Measurements from ENCODE around the gene TEX36. TPM values are rescaled to one million over a fixed set of nuclear protein-coding genes. Genes with fewer than 3 reads are reported as not detected.

TEX36 gene
- polyA plus RNA-seq, 1 donor from 2014 or later = not detected

GRCh38 chr10:125609859-125610258 lies 73.1 kb downstream of the TEX36 start:
- no peak overlapping the region for H3K27ac ChIP-seq (ENCODE audit: low read length)

GRCh38 chr10:125608474-125608873 lies 74.5 kb downstream of the TEX36 start:
- Histone ChIP-seq H3K9ac (ENCODE audit: low read length) (no peak overlapping the region), H4K20me1 (ENCODE audit: insufficient read depth) (no peaks in the 10 kb centered on the region), H3K9me2 (ENCODE audit: insufficient read depth, low read length) (no peaks in the 10 kb centered on the region), H3K4me2 (ENCODE audit: low read length) (no peak overlapping the region), H3K36me3 (ENCODE audit: insufficient read depth, low read length) (no peaks in the 10 kb centered on the region), H3K9me3 (ENCODE audit: low read length) (no peaks in the 10 kb centered on the region), H3K4me3 (ENCODE audit: low read length) (no peak overlapping the region), H2AFZ (ENCODE audit: low read depth, low read length) (no peak overlapping the region), H3K79me2 (replicated peaks; ENCODE audit: insufficient read depth, low read length) (no peaks in the 10 kb centered on the region), H3K27me3 (ENCODE audit: insufficient read depth, low read depth, low read length) (no peaks in the 10 kb centered on the region), H3F3A (ENCODE audit: insufficient read depth, low read length, poor library complexity, severe bottlenecking) (no peaks in the 10 kb centered on the region), H3K27ac (ENCODE audit: low read length) (no peak overlapping the region)
- TF ChIP-seq CTCF (IDR thresholded peaks at IDR 0.05; ENCODE audit: poor library complexity, severe bottlenecking) (no peak), RAD21 (conservative IDR thresholded peaks at IDR 0.05) (no peak), REST (IDR thresholded peaks at IDR 0.05; ENCODE audit: borderline replicate concordance) (no peak), SMC3 (conservative IDR thresholded peaks at IDR 0.05; ENCODE audit: poor library complexity) (no peak), MXI1 (conservative IDR thresholded peaks at IDR 0.05; ENCODE audit: poor library complexity, severe bottlenecking) (no peak), EP300 (conservative IDR thresholded peaks at IDR 0.05; ENCODE audit: poor library complexity, severe bottlenecking) (no peak)

More at GRCh38 chr10:125609859-125610258, 73.1 kb downstream of the TEX36 start:
- Histone ChIP-seq H4K20me1 (ENCODE audit: insufficient read depth) (no peaks in the 10 kb centered on the region), H3K9me3 (ENCODE audit: low read length) (no peaks in the 10 kb centered on the region), H3K4me2 (ENCODE audit: low read length) (no peak overlapping the region), H3K9ac (ENCODE audit: low read length) (no peak overlapping the region), H3K4me3 (ENCODE audit: low read length) (no peak overlapping the region), H3K36me3 (ENCODE audit: insufficient read depth, low read length) (no peaks in the 10 kb centered on the region), H3K9me2 (ENCODE audit: insufficient read depth, low read length) (no peaks in the 10 kb centered on the region), H3K79me2 (replicated peaks; ENCODE audit: insufficient read depth, low read length) (no peaks in the 10 kb centered on the region), H3F3A (ENCODE audit: insufficient read depth, low read length, poor library complexity, severe bottlenecking) (no peaks in the 10 kb centered on the region), H3K27me3 (ENCODE audit: insufficient read depth, low read depth, low read length) (no peaks in the 10 kb centered on the region), H2AFZ (ENCODE audit: low read depth, low read length) (no peak overlapping the region)
- no peak for TF ChIP-seq SMC3 (conservative IDR thresholded peaks at IDR 0.05; ENCODE audit: poor library complexity)
- TF ChIP-seq TAF1 (IDR thresholded peaks at IDR 0.05; ENCODE audit: low read depth) = no peak
- TF ChIP-seq POLR2AphosphoS5 (IDR thresholded peaks at IDR 0.05) = no peak
- TF ChIP-seq RAD21 (conservative IDR thresholded peaks at IDR 0.05) = no peak
- no peak for TF ChIP-seq CTCF (IDR thresholded peaks at IDR 0.05; ENCODE audit: poor library complexity, severe bottlenecking)
- no peak for TF ChIP-seq MXI1 (conservative IDR thresholded peaks at IDR 0.05; ENCODE audit: poor library complexity, severe bottlenecking)
- no peak for TF ChIP-seq EP300 (conservative IDR thresholded peaks at IDR 0.05; ENCODE audit: poor library complexity, severe bottlenecking)
- no peak for TF ChIP-seq REST (IDR thresholded peaks at IDR 0.05; ENCODE audit: borderline replicate concordance)
- no peak for TF ChIP-seq EZH2 (IDR thresholded peaks at IDR 0.05; ENCODE audit: borderline replicate concordance, insufficient read depth, low read length, poor library complexity, severe bottlenecking)
